ENCODE measurements around the gene NOTCH1. TPM values are rescaled to one million over a fixed set of nuclear protein-coding genes. Genes with fewer than 3 reads are reported as not detected.

The NOTCH1 gene
- total and polyA plus RNA-seq, 2 of the 13 experiments (the other 11 are each of a cell fraction or from before 2014, with no cell fraction given): 0.09 to 0.35 TPM

GRCh38 chr9:136483589-136484152, 62.2 kb downstream of the NOTCH1 start (continued):
- no peak for TF ChIP-seq ZNF878 (CRISPR knock-in tag; IDR thresholded peaks at IDR 0.05)
- peak; percentile 93 for TF ChIP-seq SAP130 (CRISPR knock-in tag; IDR thresholded peaks at IDR 0.05; ENCODE audit: low read depth)
- TF ChIP-seq, protein P1, sequence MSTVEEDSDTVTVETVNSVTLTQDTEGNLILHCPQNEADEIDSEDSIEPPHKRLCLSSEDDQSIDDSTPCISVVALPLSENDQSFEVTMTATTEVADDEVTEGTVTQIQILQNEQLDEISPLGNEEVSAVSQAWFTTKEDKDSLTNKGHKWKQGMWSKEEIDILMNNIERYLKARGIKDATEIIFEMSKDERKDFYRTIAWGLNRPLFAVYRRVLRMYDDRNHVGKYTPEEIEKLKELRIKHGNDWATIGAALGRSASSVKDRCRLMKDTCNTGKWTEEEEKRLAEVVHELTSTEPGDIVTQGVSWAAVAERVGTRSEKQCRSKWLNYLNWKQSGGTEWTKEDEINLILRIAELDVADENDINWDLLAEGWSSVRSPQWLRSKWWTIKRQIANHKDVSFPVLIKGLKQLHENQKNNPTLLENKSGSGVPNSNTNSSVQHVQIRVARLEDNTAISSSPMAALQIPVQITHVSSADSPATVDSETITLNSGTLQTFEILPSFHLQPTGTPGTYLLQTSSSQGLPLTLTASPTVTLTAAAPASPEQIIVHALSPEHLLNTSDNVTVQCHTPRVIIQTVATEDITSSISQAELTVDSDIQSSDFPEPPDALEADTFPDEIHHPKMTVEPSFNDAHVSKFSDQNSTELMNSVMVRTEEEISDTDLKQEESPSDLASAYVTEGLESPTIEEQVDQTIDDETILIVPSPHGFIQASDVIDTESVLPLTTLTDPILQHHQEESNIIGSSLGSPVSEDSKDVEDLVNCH (CRISPR knock-in tag; IDR thresholded peaks at IDR 0.05): no peak
- TF ChIP-seq, protein P2, sequence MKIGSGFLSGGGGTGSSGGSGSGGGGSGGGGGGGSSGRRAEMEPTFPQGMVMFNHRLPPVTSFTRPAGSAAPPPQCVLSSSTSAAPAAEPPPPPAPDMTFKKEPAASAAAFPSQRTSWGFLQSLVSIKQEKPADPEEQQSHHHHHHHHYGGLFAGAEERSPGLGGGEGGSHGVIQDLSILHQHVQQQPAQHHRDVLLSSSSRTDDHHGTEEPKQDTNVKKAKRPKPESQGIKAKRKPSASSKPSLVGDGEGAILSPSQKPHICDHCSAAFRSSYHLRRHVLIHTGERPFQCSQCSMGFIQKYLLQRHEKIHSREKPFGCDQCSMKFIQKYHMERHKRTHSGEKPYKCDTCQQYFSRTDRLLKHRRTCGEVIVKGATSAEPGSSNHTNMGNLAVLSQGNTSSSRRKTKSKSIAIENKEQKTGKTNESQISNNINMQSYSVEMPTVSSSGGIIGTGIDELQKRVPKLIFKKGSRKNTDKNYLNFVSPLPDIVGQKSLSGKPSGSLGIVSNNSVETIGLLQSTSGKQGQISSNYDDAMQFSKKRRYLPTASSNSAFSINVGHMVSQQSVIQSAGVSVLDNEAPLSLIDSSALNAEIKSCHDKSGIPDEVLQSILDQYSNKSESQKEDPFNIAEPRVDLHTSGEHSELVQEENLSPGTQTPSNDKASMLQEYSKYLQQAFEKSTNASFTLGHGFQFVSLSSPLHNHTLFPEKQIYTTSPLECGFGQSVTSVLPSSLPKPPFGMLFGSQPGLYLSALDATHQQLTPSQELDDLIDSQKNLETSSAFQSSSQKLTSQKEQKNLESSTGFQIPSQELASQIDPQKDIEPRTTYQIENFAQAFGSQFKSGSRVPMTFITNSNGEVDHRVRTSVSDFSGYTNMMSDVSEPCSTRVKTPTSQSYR (CRISPR knock-in tag; IDR thresholded peaks at IDR 0.05; ENCODE audit: borderline replicate concordance): no peak
- TF ChIP-seq BCLAF1 (IDR thresholded peaks at IDR 0.05): no peak
- no peak for TF ChIP-seq ADNP (CRISPR knock-in tag; IDR thresholded peaks at IDR 0.05)
- no peak for TF ChIP-seq RXRA (CRISPR knock-in tag; IDR thresholded peaks at IDR 0.05)
- TF ChIP-seq RORA (CRISPR knock-in tag; IDR thresholded peaks at IDR 0.05): no peak
- TF ChIP-seq ZNF670 (CRISPR knock-in tag; IDR thresholded peaks at IDR 0.05; ENCODE audit: borderline replicate concordance): no peak
- TF ChIP-seq RFX1 (IDR thresholded peaks at IDR 0.05): peak; percentile 83
- no peak for TF ChIP-seq ZSCAN20 (CRISPR knock-in tag; IDR thresholded peaks at IDR 0.05; ENCODE audit: borderline replicate concordance)
- TF ChIP-seq ZNF619 (CRISPR knock-in tag; IDR thresholded peaks at IDR 0.05): no peak
- TF ChIP-seq, protein P3, sequence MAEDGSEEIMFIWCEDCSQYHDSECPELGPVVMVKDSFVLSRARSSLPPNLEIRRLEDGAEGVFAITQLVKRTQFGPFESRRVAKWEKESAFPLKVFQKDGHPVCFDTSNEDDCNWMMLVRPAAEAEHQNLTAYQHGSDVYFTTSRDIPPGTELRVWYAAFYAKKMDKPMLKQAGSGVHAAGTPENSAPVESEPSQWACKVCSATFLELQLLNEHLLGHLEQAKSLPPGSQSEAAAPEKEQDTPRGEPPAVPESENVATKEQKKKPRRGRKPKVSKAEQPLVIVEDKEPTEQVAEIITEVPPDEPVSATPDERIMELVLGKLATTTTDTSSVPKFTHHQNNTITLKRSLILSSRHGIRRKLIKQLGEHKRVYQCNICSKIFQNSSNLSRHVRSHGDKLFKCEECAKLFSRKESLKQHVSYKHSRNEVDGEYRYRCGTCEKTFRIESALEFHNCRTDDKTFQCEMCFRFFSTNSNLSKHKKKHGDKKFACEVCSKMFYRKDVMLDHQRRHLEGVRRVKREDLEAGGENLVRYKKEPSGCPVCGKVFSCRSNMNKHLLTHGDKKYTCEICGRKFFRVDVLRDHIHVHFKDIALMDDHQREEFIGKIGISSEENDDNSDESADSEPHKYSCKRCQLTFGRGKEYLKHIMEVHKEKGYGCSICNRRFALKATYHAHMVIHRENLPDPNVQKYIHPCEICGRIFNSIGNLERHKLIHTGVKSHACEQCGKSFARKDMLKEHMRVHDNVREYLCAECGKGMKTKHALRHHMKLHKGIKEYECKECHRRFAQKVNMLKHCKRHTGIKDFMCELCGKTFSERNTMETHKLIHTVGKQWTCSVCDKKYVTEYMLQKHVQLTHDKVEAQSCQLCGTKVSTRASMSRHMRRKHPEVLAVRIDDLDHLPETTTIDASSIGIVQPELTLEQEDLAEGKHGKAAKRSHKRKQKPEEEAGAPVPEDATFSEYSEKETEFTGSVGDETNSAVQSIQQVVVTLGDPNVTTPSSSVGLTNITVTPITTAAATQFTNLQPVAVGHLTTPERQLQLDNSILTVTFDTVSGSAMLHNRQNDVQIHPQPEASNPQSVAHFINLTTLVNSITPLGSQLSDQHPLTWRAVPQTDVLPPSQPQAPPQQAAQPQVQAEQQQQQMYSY (CRISPR knock-in tag; IDR thresholded peaks at IDR 0.05): 0 out of 2 replicates have a peak, but pooled peaks have one; percentile 16
- TF ChIP-seq ZNF468 (CRISPR knock-in tag; IDR thresholded peaks at IDR 0.05): no peak
- no peak for TF ChIP-seq ARNT2 (CRISPR knock-in tag; IDR thresholded peaks at IDR 0.05; ENCODE audit: low read depth)
- 0 out of 2 replicates have a peak, but pooled peaks have one; percentile 18 for TF ChIP-seq FOXA3 (CRISPR knock-in tag; IDR thresholded peaks at IDR 0.05)
- no peak for TF ChIP-seq ZNF251 (CRISPR knock-in tag; IDR thresholded peaks at IDR 0.05)
- TF ChIP-seq RAD51 (IDR thresholded peaks at IDR 0.05; ENCODE audit: borderline replicate concordance): no peak
- TF ChIP-seq JUNB (CRISPR knock-in tag; IDR thresholded peaks at IDR 0.05; ENCODE audit: borderline replicate concordance): no peak
- no peak for TF ChIP-seq ZNF225 (CRISPR knock-in tag; IDR thresholded peaks at IDR 0.05)
